IMR-90 (cell line): Measurements from ENCODE around the gene COL5A1. TPM values are rescaled to one million over a fixed set of nuclear protein-coding genes. Genes with fewer than 3 reads are reported as not detected.

Experiments
- ATAC-seq: fragments of 200-7000 bp; cut with Tn5 transposase; 2 replicates; pipeline ENCODE4 v1.9.1; 2020; ENCODE audit warnings: low read depth, mild to moderate bottlenecking, moderate library complexity
- BruUV-seq: library from RNA; stranded (reverse); fragments of 400-500 nt; replicated peaks from 2 replicates; lab custom pipeline; 2021; lab: Mats Ljungman, UMichigan
- CTCF ChIA-PET: fragments of 300-600 bp; formaldehyde crosslinking; extraction: SDS; loops from one replicate; lab custom pipeline; 2021; ENCODE audit warnings: antibody characterized with exemption; lab: Yijun Ruan, JAX
- POLR2A ChIA-PET: fragments of 300-600 bp; sonication (Branson Sonifier 250); formaldehyde crosslinking; loops from one replicate; lab custom pipeline; 2022; ENCODE audit warnings: antibody characterized with exemption; ENCODE audit not compliant: unreplicated experiment; lab: Charles Lee
- DNase-seq: peaks from one replicate; pipeline ENCODE4 v3.0.0; 2013
- H2AFZ ChIP-seq: replicated peaks from 2 replicates; pipeline ENCODE3; 2013; ENCODE audit warnings: low read length, mild to moderate bottlenecking; ENCODE audit not compliant: poor library complexity
- H2AK5ac ChIP-seq: 2 replicates; pipeline ENCODE4 v1.6.1; 2013; ENCODE audit warnings: low read depth, low read length, inconsistent platforms
- H2AK9ac ChIP-seq: replicated peaks from 2 replicates; pipeline ENCODE3; 2013; ENCODE audit warnings: mild to moderate bottlenecking, low read depth, low read length, moderate library complexity; ENCODE audit not compliant: poor library complexity
- H2BK120ac ChIP-seq: 2 replicates; pipeline ENCODE4 v1.6.1; 2013; ENCODE audit warnings: low read depth, low read length, inconsistent platforms
- H2BK15ac ChIP-seq: 3 replicates; pipeline ENCODE4 v1.6.1; 2013; ENCODE audit warnings: low read depth, low read length, inconsistent platforms
- H2BK20ac ChIP-seq: 2 replicates; pipeline ENCODE4 v1.6.1; 2013; ENCODE audit warnings: low read depth, mild to moderate bottlenecking, inconsistent platforms, low read length, moderate library complexity
- H2BK5ac ChIP-seq: 2 replicates; pipeline ENCODE4 v1.6.1; 2013; ENCODE audit warnings: mild to moderate bottlenecking, low read depth, low read length, inconsistent platforms; ENCODE audit not compliant: poor library complexity, severe bottlenecking
- H3K14ac ChIP-seq: replicated peaks from 2 replicates; pipeline ENCODE4 v1.6.1; 2013; ENCODE audit warnings: low read depth, low read length, inconsistent platforms
- H3K18ac ChIP-seq: 2 replicates; pipeline ENCODE4 v1.6.1; 2013; ENCODE audit warnings: low read depth, low read length, control low read depth
- H3K23ac ChIP-seq: 2 replicates; pipeline ENCODE4 v1.6.1; 2013; ENCODE audit warnings: low read depth, low read length, inconsistent platforms
- H3K27ac ChIP-seq: 2 replicates; pipeline ENCODE4 v1.5.1; 2013; ENCODE audit warnings: mild to moderate bottlenecking, control low read depth, low read length; ENCODE audit not compliant: insufficient read depth
- H3K27me3 ChIP-seq: 2 replicates; pipeline ENCODE4 v1.6.1; 2013; ENCODE audit warnings: low read length; ENCODE audit not compliant: control insufficient read depth, insufficient read depth
- H3K36me3 ChIP-seq: 2 replicates; pipeline ENCODE4 v1.6.1; 2013; ENCODE audit warnings: low read length, mixed read lengths; ENCODE audit not compliant: control insufficient read depth, insufficient read depth
- H3K4ac ChIP-seq: 2 replicates; pipeline ENCODE4 v1.6.1; 2013; ENCODE audit warnings: low read depth, low read length, inconsistent platforms
- H3K4me1 ChIP-seq: 2 replicates; pipeline ENCODE4 v1.6.1; 2013; ENCODE audit warnings: low read length, mixed read lengths; ENCODE audit not compliant: control insufficient read depth, insufficient read depth
- H3K4me2 ChIP-seq: 2 replicates; pipeline ENCODE4 v1.6.1; 2013; ENCODE audit warnings: low read depth, mild to moderate bottlenecking, control low read depth, low read length, moderate library complexity
- H3K4me3 ChIP-seq: 2 replicates; pipeline ENCODE4 v1.5.1; 2013; ENCODE audit warnings: low read depth, mild to moderate bottlenecking, control low read depth, low read length, moderate library complexity; ENCODE audit not compliant: insufficient read depth
- H3K56ac ChIP-seq: 2 replicates; pipeline ENCODE4 v1.6.1; 2013; ENCODE audit warnings: low read length, inconsistent platforms; ENCODE audit not compliant: insufficient read depth; ENCODE audit errors: extremely low read depth
- H3K79me1 ChIP-seq, 2 experiments: 2 replicates each; pipeline ENCODE4 v1.6.1; 2013; ENCODE audit warnings: low read length in 2 of 2, inconsistent platforms in 1 of 2, low read depth in 1 of 2
- H3K9ac ChIP-seq: 2 replicates; pipeline ENCODE4 v1.6.1; 2013; ENCODE audit warnings: low read depth, low read length, control low read depth
- H3K9me1 ChIP-seq: 2 replicates; pipeline ENCODE4 v1.6.1; 2013; ENCODE audit warnings: low read length, inconsistent platforms; ENCODE audit not compliant: insufficient read depth
- H3K9me3 ChIP-seq: 2 replicates; pipeline ENCODE4 v1.6.1; 2013; ENCODE audit warnings: low read length; ENCODE audit not compliant: control insufficient read depth, insufficient read depth
- H4K20me1 ChIP-seq: 2 replicates; pipeline ENCODE4 v1.6.1; 2013; ENCODE audit warnings: low read length, inconsistent platforms; ENCODE audit not compliant: insufficient read depth
- H4K5ac ChIP-seq: 2 replicates; pipeline ENCODE4 v1.6.1; 2013; ENCODE audit warnings: mild to moderate bottlenecking, low read depth, low read length, control low read depth
- H4K8ac ChIP-seq, 2 experiments: 2 replicates each; pipeline ENCODE4 v1.6.1; 2013; ENCODE audit warnings: low read depth in 2 of 2, low read length in 2 of 2, control low read depth in 1 of 2, inconsistent platforms in 1 of 2
- H4K91ac ChIP-seq: 2 replicates; pipeline ENCODE4 v1.6.1; 2013; ENCODE audit warnings: low read depth, low read length, inconsistent platforms; ENCODE audit not compliant: insufficient read depth
- BHLHE40 ChIP-seq: fragments of 150-350 bp; IDR thresholded peaks from 2 replicates; pipeline ENCODE4 v1.6.1; 2016; ENCODE audit warnings: mild to moderate bottlenecking, low read depth, low read length
- CEBPB ChIP-seq: IDR thresholded peaks from 2 replicates; pipeline ENCODE4 v1.6.1; 2012; ENCODE audit warnings: low read depth, low read length, improper control_type of control experiment
- CHD1 ChIP-seq: IDR thresholded peaks from 2 replicates; pipeline ENCODE4 v1.6.1; 2012; ENCODE audit warnings: low read depth, low read length, improper control_type of control experiment
- FOS ChIP-seq: fragments of 150-350 bp; IDR thresholded peaks from 2 replicates; pipeline ENCODE4 v1.6.1; 2016; ENCODE audit warnings: low read depth, low read length
- MAFK ChIP-seq: IDR thresholded peaks from 2 replicates; pipeline ENCODE4 v1.6.1; 2012; ENCODE audit warnings: low read depth, low read length, improper control_type of control experiment
- MAZ ChIP-seq: IDR thresholded peaks from 2 replicates; pipeline ENCODE4 v1.6.1; 2012; ENCODE audit warnings: low read depth, mild to moderate bottlenecking, low read length, improper control_type of control experiment, moderate library complexity, borderline replicate concordance
- MXI1 ChIP-seq: IDR thresholded peaks from 2 replicates; pipeline ENCODE4 v1.6.1; 2012; ENCODE audit warnings: low read depth, mild to moderate bottlenecking, low read length, moderate library complexity, borderline replicate concordance
- NFE2L2 ChIP-seq: fragments of 150-350 bp; IDR thresholded peaks from 2 replicates; pipeline ENCODE4 v1.6.1; 2016; ENCODE audit warnings: low read depth, mild to moderate bottlenecking, low read length
- POLR2A ChIP-seq: IDR thresholded peaks from 2 replicates; pipeline ENCODE4 v1.6.1; 2012; ENCODE audit warnings: mild to moderate bottlenecking, low read depth, low read length
- RAD21 ChIP-seq: IDR thresholded peaks from 2 replicates; pipeline ENCODE4 v1.6.1; 2012; ENCODE audit warnings: low read length, improper control_type of control experiment
- RCOR1 ChIP-seq: IDR thresholded peaks from 2 replicates; pipeline ENCODE4 v1.6.1; 2012; ENCODE audit warnings: mild to moderate bottlenecking, low read length, improper control_type of control experiment; ENCODE audit not compliant: insufficient replicate concordance
- RFX5 ChIP-seq: IDR thresholded peaks from 2 replicates; pipeline ENCODE4 v1.8.0; 2012; ENCODE audit warnings: low read depth, mild to moderate bottlenecking, low read length, moderate library complexity
- SMC3 ChIP-seq: fragments of 150-350 bp; IDR thresholded peaks from 2 replicates; pipeline ENCODE4 v1.6.1; 2016; ENCODE audit warnings: low read depth, mild to moderate bottlenecking, antibody characterized with exemption, low read length, moderate library complexity
- WGBS, 2 experiments: methylation state at CpG; one replicate each; pipeline versions ENCODE4 v1.1.5 to v1.1.7; 2013; ENCODE audit warnings: missing lambda C conversion rate in 2 of 2; ENCODE audit not compliant: insufficient read length in 1 of 2; ENCODE audit errors: extremely low coverage in 2 of 2; 5-methylcytosine and 5-hydroxymethylcytosine counted together
- dilution Hi-C: fragments of 300-500 bp; cut with HindIII; formaldehyde crosslinking; loops from one replicate; pipeline ENCODE4 v1.14.3; 2018; ENCODE audit warnings: low sequenced_read_pairs; ENCODE audit not compliant: unreplicated experiment
- in situ Hi-C: fragments of 300-500 bp; cut with MboI; formaldehyde crosslinking; loops from 3 replicates; pipeline ENCODE4 v1.14.3; 2019; ENCODE audit warnings: low sequenced_read_pairs, inconsistent platforms, mixed read lengths
- intact Hi-C: fragments of 100-400 bp; cut with micrococcal nuclease; formaldehyde crosslinking; loops from 2 replicates; pipeline ENCODE4 v1.10.0; 2022
- polyA plus RNA-seq, 3 experiments: library from polyadenylated mRNA; depleted of rRNA; stranded (reverse); fragments of >200 nt; gene quantifications; 2 replicates each; pipeline ENCODE4 v1.2.3, GENCODE V29; 2012; ENCODE audit warnings: low replicate concordance in 1 of 3
- total RNA-seq: library from RNA; depleted of rRNA; stranded (reverse); fragments of >200 nt; gene quantifications from 2 replicates; pipeline ENCODE4 v1.2.3, GENCODE V29; 2012
- TF ChIP-seq, protein P1 (sequence below): fragments of 150-350 bp; IDR thresholded peaks from 2 replicates; pipeline ENCODE4 v1.6.1; 2016; ENCODE audit warnings: low read depth, mild to moderate bottlenecking, low read length, moderate library complexity, borderline replicate concordance
- TF ChIP-seq, protein P2 (sequence below): fragments of 150-350 bp; IDR thresholded peaks from 2 replicates; pipeline ENCODE4 v1.6.1; 2017; ENCODE audit warnings: mild to moderate bottlenecking, antibody characterized with exemption, low read length, low read depth
- TF ChIP-seq, protein P3 (sequence below): conservative IDR thresholded peaks from 2 replicates; pipeline ENCODE4 v1.5.1; 2012; ENCODE audit warnings: mild to moderate bottlenecking, low read depth, low read length, improper control_type of control experiment

Gene COL5A1
- total and polyA plus RNA-seq, 2 of the 4 experiments (the other 2 are of a cell fraction) = 19.2 to 173 TPM

DNA sequence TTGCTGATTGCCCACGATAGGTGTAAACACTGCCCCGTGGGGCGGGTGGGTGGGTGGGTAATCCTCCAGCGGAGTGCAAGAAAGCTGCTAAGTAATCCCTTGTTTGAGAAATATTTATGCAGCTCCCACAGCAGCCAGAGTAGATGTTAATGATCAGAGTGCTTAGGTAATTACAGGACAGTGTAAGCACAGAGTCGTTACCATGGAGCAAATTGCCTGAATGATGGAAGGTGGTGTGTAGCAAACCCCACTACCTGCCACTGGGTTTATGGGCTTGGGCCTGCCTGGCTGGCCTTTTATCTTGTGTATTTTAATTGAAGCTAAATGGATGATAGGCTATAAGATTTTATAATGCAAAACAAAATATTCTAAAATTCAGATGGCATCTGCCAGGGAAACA lies 110.0 kb downstream of the COL5A1 start:
- H3K18ac ChIP-seq = no peak overlapping the region
- no peak overlapping the region for H4K8ac ChIP-seq
- peaks cover 16% of the 10 kb centered on the region for H3K9me1 ChIP-seq
- no peak overlapping the region for H3K27ac ChIP-seq
- peaks cover 20 to 79% of the 10 kb centered on the region in 2 experiments for H3K79me1 ChIP-seq
- no peak for DNase-seq
- ATAC-seq = no peak
- peaks cover 2% of the 10 kb centered on the region; the same call in 1 of the 2 replicates for H3K4me1 ChIP-seq
- H3K9me3 ChIP-seq = no peaks in the 10 kb centered on the region
- no peak overlapping the region for H3K9ac ChIP-seq
- H4K20me1 ChIP-seq = peaks cover 49% of the 10 kb centered on the region
- H3K4me2 ChIP-seq = no peak overlapping the region
- no peak overlapping the region for H2AK9ac ChIP-seq
- H3K27me3 ChIP-seq = no peaks in the 10 kb centered on the region
- H3K36me3 ChIP-seq = peaks cover 92% of the 10 kb centered on the region
- H2BK20ac ChIP-seq = no peak overlapping the region
- BruUV-seq = no TSS peak
- no peak overlapping the region for H3K23ac ChIP-seq
- no peak overlapping the region for H2BK120ac ChIP-seq
- H3K4ac ChIP-seq = no peak overlapping the region
- no peak overlapping the region for H2AK5ac ChIP-seq
- no peak overlapping the region for H3K56ac ChIP-seq
- TF ChIP-seq MAFK = no peak
- TF ChIP-seq POLR2A = no peak
- no peak for TF ChIP-seq FOS
- no peak for TF ChIP-seq CEBPB
- TF ChIP-seq, protein P1, sequence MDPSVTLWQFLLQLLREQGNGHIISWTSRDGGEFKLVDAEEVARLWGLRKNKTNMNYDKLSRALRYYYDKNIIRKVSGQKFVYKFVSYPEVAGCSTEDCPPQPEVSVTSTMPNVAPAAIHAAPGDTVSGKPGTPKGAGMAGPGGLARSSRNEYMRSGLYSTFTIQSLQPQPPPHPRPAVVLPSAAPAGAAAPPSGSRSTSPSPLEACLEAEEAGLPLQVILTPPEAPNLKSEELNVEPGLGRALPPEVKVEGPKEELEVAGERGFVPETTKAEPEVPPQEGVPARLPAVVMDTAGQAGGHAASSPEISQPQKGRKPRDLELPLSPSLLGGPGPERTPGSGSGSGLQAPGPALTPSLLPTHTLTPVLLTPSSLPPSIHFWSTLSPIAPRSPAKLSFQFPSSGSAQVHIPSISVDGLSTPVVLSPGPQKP = no peak
- no peak for TF ChIP-seq MAZ
- TF ChIP-seq, protein P2, sequence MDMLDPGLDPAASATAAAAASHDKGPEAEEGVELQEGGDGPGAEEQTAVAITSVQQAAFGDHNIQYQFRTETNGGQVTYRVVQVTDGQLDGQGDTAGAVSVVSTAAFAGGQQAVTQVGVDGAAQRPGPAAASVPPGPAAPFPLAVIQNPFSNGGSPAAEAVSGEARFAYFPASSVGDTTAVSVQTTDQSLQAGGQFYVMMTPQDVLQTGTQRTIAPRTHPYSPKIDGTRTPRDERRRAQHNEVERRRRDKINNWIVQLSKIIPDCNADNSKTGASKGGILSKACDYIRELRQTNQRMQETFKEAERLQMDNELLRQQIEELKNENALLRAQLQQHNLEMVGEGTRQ = no peak
- TF ChIP-seq CHD1 = no peak
- no peak for TF ChIP-seq SMC3
- TF ChIP-seq RAD21 = no peak
- TF ChIP-seq MXI1 = no peak
- TF ChIP-seq, protein P3, sequence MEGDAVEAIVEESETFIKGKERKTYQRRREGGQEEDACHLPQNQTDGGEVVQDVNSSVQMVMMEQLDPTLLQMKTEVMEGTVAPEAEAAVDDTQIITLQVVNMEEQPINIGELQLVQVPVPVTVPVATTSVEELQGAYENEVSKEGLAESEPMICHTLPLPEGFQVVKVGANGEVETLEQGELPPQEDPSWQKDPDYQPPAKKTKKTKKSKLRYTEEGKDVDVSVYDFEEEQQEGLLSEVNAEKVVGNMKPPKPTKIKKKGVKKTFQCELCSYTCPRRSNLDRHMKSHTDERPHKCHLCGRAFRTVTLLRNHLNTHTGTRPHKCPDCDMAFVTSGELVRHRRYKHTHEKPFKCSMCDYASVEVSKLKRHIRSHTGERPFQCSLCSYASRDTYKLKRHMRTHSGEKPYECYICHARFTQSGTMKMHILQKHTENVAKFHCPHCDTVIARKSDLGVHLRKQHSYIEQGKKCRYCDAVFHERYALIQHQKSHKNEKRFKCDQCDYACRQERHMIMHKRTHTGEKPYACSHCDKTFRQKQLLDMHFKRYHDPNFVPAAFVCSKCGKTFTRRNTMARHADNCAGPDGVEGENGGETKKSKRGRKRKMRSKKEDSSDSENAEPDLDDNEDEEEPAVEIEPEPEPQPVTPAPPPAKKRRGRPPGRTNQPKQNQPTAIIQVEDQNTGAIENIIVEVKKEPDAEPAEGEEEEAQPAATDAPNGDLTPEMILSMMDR = no peak
- TF ChIP-seq NFE2L2 = no peak
- TF ChIP-seq BHLHE40 = no peak
- TF ChIP-seq RFX5 = no peak
- TF ChIP-seq RCOR1 = no peak
- no peak overlapping the region for H4K91ac ChIP-seq
- H3K4me3 ChIP-seq = no peak overlapping the region
- in situ Hi-C loops (no loop called here), intact Hi-C loops (no loop called here), dilution Hi-C loops (no loop called here)
- H2AFZ ChIP-seq = no peak overlapping the region
- no peak overlapping the region for H2BK15ac ChIP-seq
- ChIA-PET POLR2A (no interaction called here), CTCF (no interaction called here)
- H2BK5ac ChIP-seq = no peak overlapping the region
- H4K5ac ChIP-seq = no peak overlapping the region
- WGBS, 2 experiments = 100% methylated on average over 1 of the region's 5 CpGs; no CpG with 5 or more reads in 1 of the 2 experiments
- no peak overlapping the region for H3K14ac ChIP-seq
